Measurements from ENCODE around the gene IFIT1B. TPM values are rescaled to one million over a fixed set of nuclear protein-coding genes. Genes with fewer than 3 reads are reported as not detected.

IFIT1B gene
- total and polyA plus RNA-seq, 10 donors, result 0.04 to 36.9 (median 2.4) TPM; not detected in 4

- intact Hi-C loops (cut with DNase I; ENCODE audit: low total_unique reads), result no loop called here
- Histone ChIP-seq H3K9me3 (peaks cover 0 to 6% (median 0%) of the 10 kb centered on the region in 8 donors), H3K4me3 (peak overlapping the region in 6 of 8 donors; percentile 77 to 97 (median 80))
These were observed 35.6 kb downstream of the IFIT1B start for GRCh38 chr10:89413398-89413912.

GRCh38 chr10:89414146-89414878 lies 36.5 kb downstream of the IFIT1B start, which contains the start of gene IFIT5:
Gene IFIT5 (plus strand): TSS chr10:89414568. CDS start chr10:89414799, 231 bp downstream.
- DNase-seq, result peak; percentile 93
- intact Hi-C loops (cut with DNase I; ENCODE audit: low total_unique reads), result no loop called here
- 0 to 1% (median 0%) methylated on average over 19 to 48 of the region's 48 CpGs for WGBS, 5 donors
- Histone ChIP-seq H3K36me3 (peaks cover 0 to 20% (median 11%) of the 10 kb centered on the region in 6 donors), H3K27me3 (replicated peaks in 1 of 7) (no peaks in the 10 kb centered on the region), H3K4me3 (peak within 1 kb of the TSS; percentile 62 to 97 (median 80)), H3K27ac (peak within 1 kb of the TSS; percentile 92 to 99 (median 96)), H3K4me1 (peaks cover 25 to 59% (median 51%) of the 10 kb centered on the region in 6 donors), H3K9me3 (peaks cover 0 to 6% (median 0%) of the 10 kb centered on the region in 8 donors)
- TF ChIP-seq POLR2AphosphoS5 (IDR thresholded peaks at IDR 0.05) (peak; percentile 74 to 91 (median 83)), CTCF (IDR thresholded peaks at IDR 0.05 in 8 of 11, conservative IDR thresholded peaks at IDR 0.05 in 3 of 11) (no peak), POLR2A (IDR thresholded peaks at IDR 0.05) (peak in 1 of 3 donors; percentile 8)

More at GRCh38 chr10:89413398-89413912, 35.6 kb downstream of the IFIT1B start:
- H3K36me3 ChIP-seq, result peaks cover 0 to 15% (median 11%) of the 10 kb centered on the region in 6 donors
- no peaks in the 10 kb centered on the region for H3K27me3 ChIP-seq (replicated peaks in 1 of 7)
- no peak for DNase-seq
- peak overlapping the region; percentile 92 to 99 (median 96) for H3K27ac ChIP-seq
- no peak for TF ChIP-seq POLR2A (IDR thresholded peaks at IDR 0.05)
- TF ChIP-seq CTCF (IDR thresholded peaks at IDR 0.05 in 8 of 11, conservative IDR thresholded peaks at IDR 0.05 in 3 of 11), result no peak
- no peak for TF ChIP-seq POLR2AphosphoS5 (IDR thresholded peaks at IDR 0.05)
- WGBS, 5 donors, result 75 to 86% (median 79%) methylated on average over 7 of the region's 7 CpGs
- peaks cover 25 to 51% (median 43%) of the 10 kb centered on the region in 6 donors for H3K4me1 ChIP-seq

- DNase-seq, result peak; percentile 90
These were observed 37.3 kb downstream of the IFIT1B start for GRCh38 chr10:89414879-89415821.

More at GRCh38 chr10:89414879-89415821, 37.3 kb downstream of the IFIT1B start:
- H3K9me3 ChIP-seq, result peaks cover 0 to 6% (median 0%) of the 10 kb centered on the region in 8 donors
- H3K4me1 ChIP-seq, result peaks cover 28 to 67% (median 59%) of the 10 kb centered on the region in 6 donors
- H3K36me3 ChIP-seq, result peaks cover 0 to 22% (median 11%) of the 10 kb centered on the region in 6 donors
- peak overlapping the region; percentile 92 to 99 (median 96) for H3K27ac ChIP-seq
- 1 to 3% (median 2%) methylated on average over 32 to 66 of the region's 66 CpGs for WGBS, 5 donors
- no peaks in the 10 kb centered on the region for H3K27me3 ChIP-seq (replicated peaks in 1 of 7)
- intact Hi-C loops (cut with DNase I; ENCODE audit: low total_unique reads), result no loop called here
- TF ChIP-seq CTCF (IDR thresholded peaks at IDR 0.05 in 8 of 11, conservative IDR thresholded peaks at IDR 0.05 in 3 of 11) (peak in 2 of 11 experiments; percentile 2 to 10), POLR2AphosphoS5 (IDR thresholded peaks at IDR 0.05) (peak; percentile 14 to 77 (median 46)), POLR2A (IDR thresholded peaks at IDR 0.05) (peak in 1 of 3 donors; percentile 45)
- H3K4me3 ChIP-seq, result peak overlapping the region; percentile 62 to 97 (median 80)

All from spleen (tissue), 11 donors.